ENCODE results near the gene SLC35F1.
A peak's percentile ranks its signal among the peaks of the same experiment; 100 is the strongest.

The SLC35F1 gene

GRCh38 chr6:118097576-118097975 is 190.5 kb downstream of the SLC35F1 start:
- no peak overlapping the region for H2BK5ac ChIP-seq (ENCODE audit: low read length)
- H4K8ac ChIP-seq (ENCODE audit: low read depth, low read length): no peak overlapping the region
- H4K91ac ChIP-seq (ENCODE audit: low read depth, low read length, poor library complexity): no peak overlapping the region
- no CpG with 5 or more reads among the region's 3 CpGs for WGBS, 2 donors (ENCODE audit: extremely low coverage in 2 of 2, insufficient read length in 2 of 2, insufficient replicate concordance in 1 of 2)
- H3K4ac ChIP-seq (ENCODE audit: low read length): no peak overlapping the region
- DNase-seq (ENCODE audit: low spot score): no peak
- H2BK120ac ChIP-seq (ENCODE audit: low read depth, low read length): no peak overlapping the region
- no peak overlapping the region for H3K4me2 ChIP-seq (ENCODE audit: insufficient read depth, low read length, poor library complexity, severe bottlenecking)
- no peak overlapping the region for H3K9ac ChIP-seq (ENCODE audit: low read depth, low read length, poor library complexity)
- no peak overlapping the region for H2BK12ac ChIP-seq (ENCODE audit: low read length)
- no peak overlapping the region for H2AK5ac ChIP-seq (ENCODE audit: low read depth, low read length)
- no peak overlapping the region for H3K27ac ChIP-seq (replicated peaks; ENCODE audit: low read length)
- H3K4me1 ChIP-seq (ENCODE audit: control insufficient read depth in 2 of 2, insufficient read depth in 1 of 2, low read depth in 1 of 2, low read length in 2 of 2): peaks cover 0 to 18% of the 10 kb centered on the region in 2 donors
- H3K18ac ChIP-seq (ENCODE audit: low read length): no peak overlapping the region
- H2BK15ac ChIP-seq (ENCODE audit: low read length): no peak overlapping the region
- H3K14ac ChIP-seq (ENCODE audit: low read length): no peak overlapping the region
- H3K23ac ChIP-seq (ENCODE audit: low read depth, low read length, poor library complexity): no peak overlapping the region
- H3K27me3 ChIP-seq (ENCODE audit: control insufficient read depth in 3 of 3, insufficient read depth in 3 of 3, low read depth in 1 of 3, low read length in 3 of 3): no peaks in the 10 kb centered on the region
- peaks cover 4 to 33% of the 10 kb centered on the region in 2 donors for H3K9me3 ChIP-seq (replicated peaks in 1 of 2; ENCODE audit: control insufficient read depth in 2 of 2, insufficient read depth in 1 of 2, low read depth in 1 of 2, low read length in 2 of 2)
- H3K36me3 ChIP-seq (replicated peaks in 1 of 2; ENCODE audit: control insufficient read depth in 2 of 2, insufficient read depth in 2 of 2, low read length in 2 of 2): no peaks in the 10 kb centered on the region
- H3K4me3 ChIP-seq (ENCODE audit: low read length in 2 of 2): no peak overlapping the region
- H2AFZ ChIP-seq (ENCODE audit: low read length): no peak overlapping the region
- H3K79me1 ChIP-seq (ENCODE audit: low read depth, low read length): no peaks in the 10 kb centered on the region

- Histone ChIP-seq H2BK5ac (ENCODE audit: low read length) (no peak overlapping the region), H2BK12ac (ENCODE audit: low read length) (no peak overlapping the region), H3K36me3 (replicated peaks in 1 of 2; ENCODE audit: control insufficient read depth in 2 of 2, insufficient read depth in 2 of 2, low read length in 2 of 2) (no peaks in the 10 kb centered on the region), H3K18ac (ENCODE audit: low read length) (no peak overlapping the region), H3K79me1 (ENCODE audit: low read depth, low read length) (no peaks in the 10 kb centered on the region), H4K8ac (ENCODE audit: low read depth, low read length) (no peak overlapping the region), H3K9ac (ENCODE audit: low read depth, low read length, poor library complexity) (no peak overlapping the region), H3K23ac (ENCODE audit: low read depth, low read length, poor library complexity) (no peak overlapping the region), H2AK5ac (ENCODE audit: low read depth, low read length) (no peak overlapping the region), H2BK120ac (ENCODE audit: low read depth, low read length) (no peak overlapping the region), H3K4me3 (ENCODE audit: low read length in 2 of 2) (no peak overlapping the region), H3K14ac (ENCODE audit: low read length) (no peak overlapping the region), H3K4me2 (ENCODE audit: insufficient read depth, low read length, poor library complexity, severe bottlenecking) (no peak overlapping the region), H3K4me1 (ENCODE audit: control insufficient read depth in 2 of 2, insufficient read depth in 1 of 2, low read depth in 1 of 2, low read length in 2 of 2) (peaks cover 2 to 18% of the 10 kb centered on the region in 2 donors), H3K9me3 (replicated peaks in 1 of 2; ENCODE audit: control insufficient read depth in 2 of 2, insufficient read depth in 1 of 2, low read depth in 1 of 2, low read length in 2 of 2) (peaks cover 4 to 14% of the 10 kb centered on the region in 2 donors), H3K27ac (replicated peaks; ENCODE audit: low read length) (no peak overlapping the region), H4K91ac (ENCODE audit: low read depth, low read length, poor library complexity) (no peak overlapping the region), H3K27me3 (ENCODE audit: control insufficient read depth in 3 of 3, insufficient read depth in 3 of 3, low read depth in 1 of 3, low read length in 3 of 3) (no peaks in the 10 kb centered on the region), H2AFZ (ENCODE audit: low read length) (peak overlapping the region; percentile 58), H2BK15ac (ENCODE audit: low read length) (no peak overlapping the region), H3K4ac (ENCODE audit: low read length) (no peak overlapping the region)
- DNase-seq (ENCODE audit: low spot score): no peak
- no CpG with 5 or more reads among the region's 2 CpGs for WGBS, 2 donors (ENCODE audit: extremely low coverage in 2 of 2, insufficient read length in 2 of 2, insufficient replicate concordance in 1 of 2)
Measured at GRCh38 chr6:118100717-118101116, 193.7 kb downstream of the SLC35F1 start.

GRCh38 chr6:118101220-118101619 is 194.2 kb downstream of the SLC35F1 start:
- Histone ChIP-seq H3K4ac (ENCODE audit: low read length) (no peak overlapping the region), H3K9me3 (replicated peaks in 1 of 2; ENCODE audit: control insufficient read depth in 2 of 2, insufficient read depth in 1 of 2, low read depth in 1 of 2, low read length in 2 of 2) (peaks cover 4 to 14% of the 10 kb centered on the region in 2 donors), H3K27me3 (ENCODE audit: control insufficient read depth in 3 of 3, insufficient read depth in 3 of 3, low read depth in 1 of 3, low read length in 3 of 3) (no peaks in the 10 kb centered on the region), H2BK12ac (ENCODE audit: low read length) (no peak overlapping the region), H2BK5ac (ENCODE audit: low read length) (no peak overlapping the region), H3K18ac (ENCODE audit: low read length) (no peak overlapping the region), H3K23ac (ENCODE audit: low read depth, low read length, poor library complexity) (no peak overlapping the region), H3K9ac (ENCODE audit: low read depth, low read length, poor library complexity) (no peak overlapping the region), H3K27ac (replicated peaks; ENCODE audit: low read length) (no peak overlapping the region), H2BK120ac (ENCODE audit: low read depth, low read length) (no peak overlapping the region), H4K91ac (ENCODE audit: low read depth, low read length, poor library complexity) (no peak overlapping the region), H4K8ac (ENCODE audit: low read depth, low read length) (no peak overlapping the region), H3K4me3 (ENCODE audit: low read length in 2 of 2) (no peak overlapping the region), H2BK15ac (ENCODE audit: low read length) (no peak overlapping the region), H2AFZ (ENCODE audit: low read length) (peak overlapping the region; percentile 58), H3K4me2 (ENCODE audit: insufficient read depth, low read length, poor library complexity, severe bottlenecking) (no peak overlapping the region), H3K4me1 (ENCODE audit: control insufficient read depth in 2 of 2, insufficient read depth in 1 of 2, low read depth in 1 of 2, low read length in 2 of 2) (peaks cover 2 to 18% of the 10 kb centered on the region in 2 donors), H3K14ac (ENCODE audit: low read length) (no peak overlapping the region), H3K36me3 (replicated peaks in 1 of 2; ENCODE audit: control insufficient read depth in 2 of 2, insufficient read depth in 2 of 2, low read length in 2 of 2) (no peaks in the 10 kb centered on the region), H3K79me1 (ENCODE audit: low read depth, low read length) (no peaks in the 10 kb centered on the region), H2AK5ac (ENCODE audit: low read depth, low read length) (no peak overlapping the region)
- no peak for DNase-seq (ENCODE audit: low spot score)
- WGBS, 2 donors (ENCODE audit: extremely low coverage in 2 of 2, insufficient read length in 2 of 2, insufficient replicate concordance in 1 of 2): no CpG with 5 or more reads among the region's 1 CpG

GRCh38 chr6:118101831-118102345 is 194.8 kb downstream of the SLC35F1 start:
- Histone ChIP-seq H2BK120ac (ENCODE audit: low read depth, low read length) (no peak overlapping the region), H3K14ac (ENCODE audit: low read length) (no peak overlapping the region), H2AK5ac (ENCODE audit: low read depth, low read length) (no peak overlapping the region), H3K4me2 (ENCODE audit: insufficient read depth, low read length, poor library complexity, severe bottlenecking) (no peak overlapping the region), H3K4me1 (ENCODE audit: control insufficient read depth in 2 of 2, insufficient read depth in 1 of 2, low read depth in 1 of 2, low read length in 2 of 2) (peaks cover 2 to 15% of the 10 kb centered on the region in 2 donors), H3K27ac (replicated peaks; ENCODE audit: low read length) (no peak overlapping the region), H3K27me3 (ENCODE audit: control insufficient read depth in 3 of 3, insufficient read depth in 3 of 3, low read depth in 1 of 3, low read length in 3 of 3) (no peaks in the 10 kb centered on the region), H3K36me3 (replicated peaks in 1 of 2; ENCODE audit: control insufficient read depth in 2 of 2, insufficient read depth in 2 of 2, low read length in 2 of 2) (no peaks in the 10 kb centered on the region), H3K23ac (ENCODE audit: low read depth, low read length, poor library complexity) (no peak overlapping the region), H2AFZ (ENCODE audit: low read length) (peak overlapping the region; percentile 58), H3K79me1 (ENCODE audit: low read depth, low read length) (no peaks in the 10 kb centered on the region), H3K9me3 (replicated peaks in 1 of 2; ENCODE audit: control insufficient read depth in 2 of 2, insufficient read depth in 1 of 2, low read depth in 1 of 2, low read length in 2 of 2) (peaks cover 4 to 14% of the 10 kb centered on the region in 2 donors), H2BK12ac (ENCODE audit: low read length) (no peak overlapping the region), H3K9ac (ENCODE audit: low read depth, low read length, poor library complexity) (no peak overlapping the region), H3K4me3 (ENCODE audit: low read length in 2 of 2) (no peak overlapping the region), H3K4ac (ENCODE audit: low read length) (no peak overlapping the region), H2BK15ac (ENCODE audit: low read length) (no peak overlapping the region), H2BK5ac (ENCODE audit: low read length) (no peak overlapping the region), H4K8ac (ENCODE audit: low read depth, low read length) (no peak overlapping the region), H4K91ac (ENCODE audit: low read depth, low read length, poor library complexity) (no peak overlapping the region), H3K18ac (ENCODE audit: low read length) (no peak overlapping the region)
- WGBS, 2 donors (ENCODE audit: extremely low coverage in 2 of 2, insufficient read length in 2 of 2, insufficient replicate concordance in 1 of 2): no CpG with 5 or more reads among the region's 4 CpGs
- no peak for DNase-seq (ENCODE audit: low spot score)

All from neuronal stem cell (in vitro differentiated cells).